DOHH2 (cell line): ENCODE data around the gene HBG2.

ENCODE experiments used
- CTCF ChIP-seq: fragments of 200-600 bp; sonication (generic); IDR thresholded peaks from one replicate; pipeline ENCODE4 v1.5.1; 2014; ENCODE audit warnings: antibody characterized with exemption, mild to moderate bottlenecking, low read depth, low read length; ENCODE audit not compliant: poor library complexity, severe bottlenecking
- EZH2phosphoT487 ChIP-seq: fragments of 200-600 bp; sonication (generic); IDR thresholded peaks from 2 replicates; pipeline ENCODE4 v1.6.1; 2017; ENCODE audit warnings: borderline replicate concordance, mild to moderate bottlenecking, antibody characterized with exemption, low read length, moderate library complexity, mixed read lengths

GRCh38 chr11:5234381-5234834 is 20.2 kb downstream of the HBG2 start, which contains the start of gene HBD:
- no peak for TF ChIP-seq CTCF
- TF ChIP-seq EZH2phosphoT487, result no peak
